H1 (cell line): ENCODE results near the gene CASP12. TPM values are rescaled to one million over a fixed set of nuclear protein-coding genes. Genes with fewer than 3 reads are reported as not detected.

Experiments
- CTCF ChIA-PET: fragments of 300-600 bp; sonication (Branson Sonifier 250); formaldehyde crosslinking; loops from one replicate; lab custom pipeline; 2021; ENCODE audit not compliant: partially characterized antibody; lab: Charles Lee
- POLR2A ChIA-PET: fragments of 300-600 bp; sonication (Branson Sonifier 250); formaldehyde crosslinking; loops from one replicate; lab custom pipeline; 2021; ENCODE audit warnings: inconsistent platforms; ENCODE audit not compliant: partially characterized antibody; lab: Charles Lee
- DNase-seq, 2 experiments: peaks; one replicate each; pipeline versions ENCODE4 v3.0.0 to v3.0.0-alpha.2; 2010 to 2022; ENCODE audit warnings: low spot score in 2 of 2, low read depth in 1 of 2, mixed read lengths in 1 of 2
- FAIRE-seq: peaks from 2 replicates; lab custom pipeline; 2011; peaks lifted over from hg19 to GRCh38; lab: Jason Lieb, UNC
- H2AFZ ChIP-seq: 2 replicates; pipeline ENCODE4 v1.8.1; 2012; ENCODE audit warnings: low read length, inconsistent platforms
- H2AK5ac ChIP-seq: 2 replicates; pipeline ENCODE4 v1.6.1; 2013; ENCODE audit warnings: low read depth, low read length
- H2BK120ac ChIP-seq: replicated peaks from 2 replicates; pipeline ENCODE3; 2013; ENCODE audit warnings: low read depth, low read length, inconsistent platforms
- H2BK12ac ChIP-seq: 2 replicates; pipeline ENCODE4 v1.6.1; 2013; ENCODE audit warnings: low read depth, low read length
- H2BK15ac ChIP-seq: 2 replicates; pipeline ENCODE4 v1.6.1; 2013; ENCODE audit warnings: low read length
- H2BK20ac ChIP-seq: 2 replicates; pipeline ENCODE4 v1.6.1; 2013; ENCODE audit warnings: low read length
- H2BK5ac ChIP-seq: 2 replicates; pipeline ENCODE4 v1.6.1; 2013; ENCODE audit warnings: low read depth, low read length
- H3K14ac ChIP-seq: 2 replicates; pipeline ENCODE4 v1.6.1; 2013; ENCODE audit warnings: inconsistent platforms; ENCODE audit not compliant: insufficient read length
- H3K18ac ChIP-seq: 2 replicates; pipeline ENCODE4 v1.6.1; 2013; ENCODE audit warnings: low read length; ENCODE audit errors: extremely low read depth
- H3K23ac ChIP-seq: 2 replicates; pipeline ENCODE4 v1.6.1; 2013; ENCODE audit warnings: inconsistent platforms; ENCODE audit not compliant: insufficient read length
- H3K23me2 ChIP-seq: 2 replicates; pipeline ENCODE4 v1.6.1; 2013; ENCODE audit warnings: low read depth, low read length
- H3K27ac ChIP-seq: 2 replicates; pipeline ENCODE4 v1.6.1; 2011; ENCODE audit warnings: low read depth, low read length, inconsistent platforms
- H3K27me3 ChIP-seq, 4 experiments: replicated peaks in 1 of 4; 1 replicate in 1 of 4; 2 replicates in 3 of 4; pipeline versions ENCODE4 v1.6.1 to v1.8.1; 2011 to 2013; ENCODE audit warnings: low read length in 3 of 4, mild to moderate bottlenecking in 3 of 4, inconsistent platforms in 2 of 4, mixed read lengths in 2 of 4, moderate library complexity in 1 of 4; ENCODE audit not compliant: control insufficient read depth in 3 of 4, insufficient read depth in 3 of 4; ENCODE audit errors: extremely low read depth in 1 of 4
- H3K36me3 ChIP-seq, 4 experiments: 2 replicates each; pipeline versions ENCODE4 v1.6.1 to v1.8.1; 2011 to 2013; ENCODE audit warnings: mild to moderate bottlenecking in 4 of 4, low read length in 3 of 4, moderate library complexity in 2 of 4, control low read depth in 1 of 4, inconsistent platforms in 1 of 4; ENCODE audit not compliant: insufficient read depth in 4 of 4, control insufficient read depth in 2 of 4
- H3K4ac ChIP-seq: replicated peaks from 2 replicates; pipeline ENCODE3; 2013; ENCODE audit warnings: low read length, low read depth, mixed read lengths, inconsistent platforms; ENCODE audit not compliant: insufficient read length
- H3K4me1 ChIP-seq, 4 experiments: replicated peaks in 1 of 4; 1 replicate in 1 of 4; 2 replicates in 3 of 4; pipeline versions ENCODE4 v1.6.1 to v1.8.1; 2011 to 2013; ENCODE audit warnings: low read length in 3 of 4, inconsistent platforms in 2 of 4, mixed read lengths in 1 of 4; ENCODE audit not compliant: insufficient read depth in 4 of 4, control insufficient read depth in 3 of 4
- H3K4me2 ChIP-seq, 2 experiments: 2 replicates each; pipeline versions ENCODE4 v1.6.1 to v1.8.1; 2011 to 2013; ENCODE audit warnings: low read depth in 2 of 2, low read length in 2 of 2, control low read depth in 1 of 2, inconsistent platforms in 1 of 2, mild to moderate bottlenecking in 1 of 2; ENCODE audit not compliant: insufficient read depth in 1 of 2
- H3K4me3 ChIP-seq, 4 experiments: fragments of 200-600, 300-600 bp in 1 of 4; sonication (generic), shearing (Covaris generic), sonication (Bioruptor Twin) in 1 of 4; 2 replicates each; pipeline versions ENCODE4 v1.5.1 to v1.8.1; 2011 to 2016; ENCODE audit warnings: low read length in 4 of 4, low read depth in 3 of 4, control low read depth in 2 of 4, inconsistent platforms in 2 of 4, mild to moderate bottlenecking in 2 of 4, mixed read lengths in 1 of 4, moderate library complexity in 1 of 4; ENCODE audit not compliant: insufficient read depth in 2 of 4; ENCODE audit errors: extremely low read depth in 1 of 4
- H3K56ac ChIP-seq: replicated peaks from 2 replicates; pipeline ENCODE3; 2013; ENCODE audit warnings: low read depth, mild to moderate bottlenecking, mixed read lengths, low read length, inconsistent platforms; ENCODE audit not compliant: insufficient read length
- H3K79me1 ChIP-seq: 2 replicates; pipeline ENCODE4 v1.6.1; 2013; ENCODE audit warnings: low read depth, low read length, control low read depth
- H3K79me2 ChIP-seq, 2 experiments: 2 replicates each; pipeline versions ENCODE4 v1.6.1 to v1.8.1; 2012 to 2013; ENCODE audit warnings: low read length in 2 of 2, mild to moderate bottlenecking in 2 of 2, inconsistent platforms in 1 of 2; ENCODE audit not compliant: insufficient read depth in 2 of 2, control insufficient read depth in 1 of 2
- H3K9ac ChIP-seq, 4 experiments: replicated peaks in 1 of 4; 1 replicate in 1 of 4; 2 replicates in 3 of 4; pipeline versions ENCODE4 v1.6.1 to v1.8.1; 2011 to 2013; ENCODE audit warnings: low read depth in 3 of 4, low read length in 3 of 4, control low read depth in 2 of 4, mild to moderate bottlenecking in 2 of 4, moderate library complexity in 2 of 4, inconsistent platforms in 1 of 4; ENCODE audit errors: extremely low read depth in 1 of 4
- H3K9me3 ChIP-seq, 2 experiments: 2 replicates each; pipeline versions ENCODE4 v1.6.1 to v1.8.1; 2012 to 2013; ENCODE audit warnings: mild to moderate bottlenecking in 2 of 2, moderate library complexity in 2 of 2, control low read depth in 1 of 2, inconsistent platforms in 1 of 2, low read depth in 1 of 2, low read length in 1 of 2, mixed read lengths in 1 of 2; ENCODE audit not compliant: insufficient read depth in 2 of 2
- H4K20me1 ChIP-seq, 2 experiments: replicated peaks in 1 of 2; 2 replicates each; pipeline versions ENCODE3 to v1.8.1; 2011 to 2013; ENCODE audit warnings: inconsistent platforms in 2 of 2, low read length in 2 of 2, mild to moderate bottlenecking in 1 of 2; ENCODE audit not compliant: insufficient read depth in 2 of 2, control insufficient read depth in 1 of 2
- H4K5ac ChIP-seq: 2 replicates; pipeline ENCODE4 v1.6.1; 2013; ENCODE audit warnings: low read length, low read depth, mixed read lengths, inconsistent platforms; ENCODE audit not compliant: insufficient read length
- H4K8ac ChIP-seq: 2 replicates; pipeline ENCODE4 v1.8.0; 2013; ENCODE audit warnings: mild to moderate bottlenecking, moderate library complexity, low read length, inconsistent platforms; ENCODE audit not compliant: insufficient read depth; ENCODE audit errors: extremely low read depth
- H4K91ac ChIP-seq: replicated peaks from 2 replicates; pipeline ENCODE3; 2013; ENCODE audit warnings: low read length, mixed read lengths, inconsistent platforms; ENCODE audit not compliant: insufficient read length
- ASH2L ChIP-seq: fragments of 200-600, 300-600 bp; sonication (generic); IDR thresholded peaks from one replicate; pipeline ENCODE4 v1.7.1; 2017; ENCODE audit warnings: low read length
- BRCA1 ChIP-seq: IDR thresholded peaks from 2 replicates; pipeline ENCODE4 v1.6.1; 2012; ENCODE audit warnings: low read depth, low read length, improper control_type of control experiment
- CEBPB ChIP-seq: IDR thresholded peaks from 2 replicates; pipeline ENCODE4 v1.6.1; 2012; ENCODE audit warnings: low read depth, low read length
- CHD2 ChIP-seq: IDR thresholded peaks from 2 replicates; pipeline ENCODE4 v1.6.1; 2012; ENCODE audit warnings: low read length, improper control_type of control experiment
- E2F6 ChIP-seq: IDR thresholded peaks from 2 replicates; pipeline ENCODE4 v1.6.1; 2012; ENCODE audit warnings: inconsistent platforms
- EZH2 ChIP-seq: fragments of 200-600 bp; sonication (generic); IDR thresholded peaks from 2 replicates; pipeline ENCODE4 v1.7.1; 2012; ENCODE audit warnings: low read depth, mild to moderate bottlenecking, moderate library complexity, low read length, inconsistent platforms; ENCODE audit not compliant: severe bottlenecking
- GTF2F1 ChIP-seq: IDR thresholded peaks from 2 replicates; pipeline ENCODE4 v1.6.1; 2012; ENCODE audit warnings: low read depth, low read length, improper control_type of control experiment, borderline replicate concordance
- KDM1A ChIP-seq: fragments of 200-600, 300-600 bp; sonication (generic); IDR thresholded peaks from 2 replicates; pipeline ENCODE4 v1.7.1; 2016; ENCODE audit warnings: mild to moderate bottlenecking, low read length, borderline replicate concordance
- NRF1 ChIP-seq: IDR thresholded peaks from 2 replicates; pipeline ENCODE4 v1.6.1; 2011; ENCODE audit warnings: mild to moderate bottlenecking, low read depth, low read length, improper control_type of control experiment
- POLR2A ChIP-seq, 2 experiments: IDR thresholded peaks; 1 replicate in 1 of 2; 2 replicates in 1 of 2; pipeline ENCODE4 v1.6.1; 2011; ENCODE audit warnings: low read depth in 2 of 2, low read length in 2 of 2, mild to moderate bottlenecking in 2 of 2; ENCODE audit errors: control extremely low read depth in 1 of 2
- POLR2AphosphoS5 ChIP-seq: IDR thresholded peaks from 2 replicates; pipeline ENCODE4 v1.6.1; 2011; ENCODE audit warnings: low read depth, low read length
- POU5F1 ChIP-seq: IDR thresholded peaks from 2 replicates; pipeline ENCODE4 v1.6.1; 2011; ENCODE audit warnings: low read depth, mild to moderate bottlenecking, low read length, moderate library complexity
- RFX5 ChIP-seq: IDR thresholded peaks from 2 replicates; pipeline ENCODE4 v1.6.1; 2011; ENCODE audit warnings: low read depth, low read length, improper control_type of control experiment, borderline replicate concordance
- RXRA ChIP-seq: IDR thresholded peaks from 2 replicates; pipeline ENCODE4 v1.6.1; 2011; ENCODE audit warnings: low read depth, mild to moderate bottlenecking, low read length, moderate library complexity; ENCODE audit not compliant: insufficient read depth
- SP4 ChIP-seq: IDR thresholded peaks from 2 replicates; pipeline ENCODE4 v1.6.1; 2012; ENCODE audit warnings: low read length, inconsistent platforms
- TCF12 ChIP-seq: IDR thresholded peaks from 2 replicates; pipeline ENCODE4 v1.6.1; 2011; ENCODE audit warnings: low read depth, mild to moderate bottlenecking, low read length
- polyA plus RNA-seq, 7 experiments: library from polyadenylated mRNA; depleted of rRNA in 3 of 7; stranded (reverse) in 5 of 7; unstranded in 2 of 7; fragments of >200 nt in 5 of 7; fragments of 200-250 nt in 2 of 7; gene quantifications; 1 replicate in 5 of 7; 2 replicates in 1 of 7; 4 replicates in 1 of 7; pipeline versions ENCODE4 v1.2.1 to v1.2.3, GENCODE V29; 2011 to 2013; ENCODE audit warnings: missing spikeins in 2 of 7, mixed read lengths in 2 of 7
- total RNA-seq: library from RNA; stranded (reverse); fragmentation: NEBNext Ultra II Directional; extraction: Animal tissue kit (Norgen Biotek cat#: 25700); gene quantifications from 2 replicates; pipeline ENCODE4 v1.2.1, GENCODE V29; 2021

CASP12 gene
- total and polyA plus RNA-seq, 2 of the 8 experiments (the other 6 are each of a cell fraction or from before 2014, with no cell fraction given), result not detected

GRCh38 chr11:104876324-104876723, 21.9 kb downstream of the CASP12 start:
- no peak for DNase-seq
- Histone ChIP-seq H2AFZ (no peak overlapping the region), H4K5ac (no peak overlapping the region), H4K91ac (no peak overlapping the region), H3K4me1 (no peaks in the 10 kb centered on the region), H2BK15ac (no peak overlapping the region), H3K36me3 (no peaks in the 10 kb centered on the region), H3K23me2 (no peaks in the 10 kb centered on the region), H3K4me2 (no peak overlapping the region), H3K23ac (no peak overlapping the region), H4K8ac (no peak overlapping the region), H3K27ac (no peak overlapping the region), H3K9me3 (peaks cover 0 to 2% of the 10 kb centered on the region in 2 experiments; a peak in 1 of 4 replicates), H2BK5ac (no peak overlapping the region), H3K56ac (no peak overlapping the region), H3K4ac (no peak overlapping the region), H3K79me1 (no peaks in the 10 kb centered on the region), H3K79me2 (no peaks in the 10 kb centered on the region), H2AK5ac (no peak overlapping the region), H4K20me1 (no peaks in the 10 kb centered on the region), H3K9ac (no peak overlapping the region), H3K4me3 (no peak overlapping the region), H2BK20ac (no peak overlapping the region), H2BK120ac (no peak overlapping the region), H3K18ac (no peak overlapping the region), H2BK12ac (no peak overlapping the region), H3K27me3 (no peaks in the 10 kb centered on the region), H3K14ac (no peak overlapping the region)
- CTCF ChIA-PET, result no interaction called here
- FAIRE-seq, result no peak
- POLR2A ChIA-PET, result no interaction called here
- TF ChIP-seq EZH2 (no peak), CHD2 (no peak), GTF2F1 (no peak), POU5F1 (no peak), NRF1 (no peak), POLR2AphosphoS5 (no peak), SP4 (no peak), TCF12 (no peak), RXRA (no peak), BRCA1 (no peak), POLR2A (IDR thresholded peaks at IDR 0.05; ENCODE audit: control extremely low read depth in 1 of 2, low read depth in 2 of 2, low read length in 2 of 2) (no peak), ASH2L (no peak), RFX5 (no peak), E2F6 (no peak), CEBPB (no peak), KDM1A (no peak)
